ENCODE results near the gene CADM2.

The CADM2 gene

DNA sequence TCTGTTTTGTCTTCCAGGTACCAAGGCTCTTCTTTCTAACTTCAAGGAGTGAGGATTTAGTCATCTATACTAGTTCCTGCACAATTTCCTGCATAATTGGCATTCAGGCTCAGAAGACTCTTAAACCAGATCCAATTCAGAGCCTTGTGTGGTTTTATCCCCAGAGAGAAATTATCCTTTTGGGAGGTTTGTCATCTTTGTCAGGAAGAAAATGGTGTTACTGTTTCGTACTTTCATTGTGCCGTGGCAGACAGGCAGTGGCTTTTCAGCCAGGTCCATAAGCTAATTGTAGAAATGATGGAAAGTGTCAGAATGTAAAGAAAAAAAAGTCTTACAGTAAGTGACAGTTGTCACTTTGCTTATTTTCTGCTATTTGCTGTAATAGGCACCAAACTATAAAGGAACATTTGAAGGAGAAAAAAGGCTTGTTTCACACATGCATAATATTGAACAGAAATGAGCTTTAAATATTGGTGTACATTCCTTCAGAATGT, 82.8 kb downstream of the CADM2 start:
- no peak overlapping the region for H3K4me2 ChIP-seq
- H3K27me3 ChIP-seq: no peaks in the 10 kb centered on the region
- no peak for TF ChIP-seq Cebpa-rat (IDR thresholded peaks at IDR 0.05)
- H3K27ac ChIP-seq: no peak overlapping the region
- H3K4me1 ChIP-seq: no peaks in the 10 kb centered on the region
- H4K20me1 ChIP-seq: no peaks in the 10 kb centered on the region
- no peaks in the 10 kb centered on the region for H3K36me3 ChIP-seq
- no peak overlapping the region for H3K9ac ChIP-seq
- H3K9me3 ChIP-seq (replicated peaks in 1 of 11): no peaks in the 10 kb centered on the region
- no peak overlapping the region for H3K4me3 ChIP-seq

DNA sequence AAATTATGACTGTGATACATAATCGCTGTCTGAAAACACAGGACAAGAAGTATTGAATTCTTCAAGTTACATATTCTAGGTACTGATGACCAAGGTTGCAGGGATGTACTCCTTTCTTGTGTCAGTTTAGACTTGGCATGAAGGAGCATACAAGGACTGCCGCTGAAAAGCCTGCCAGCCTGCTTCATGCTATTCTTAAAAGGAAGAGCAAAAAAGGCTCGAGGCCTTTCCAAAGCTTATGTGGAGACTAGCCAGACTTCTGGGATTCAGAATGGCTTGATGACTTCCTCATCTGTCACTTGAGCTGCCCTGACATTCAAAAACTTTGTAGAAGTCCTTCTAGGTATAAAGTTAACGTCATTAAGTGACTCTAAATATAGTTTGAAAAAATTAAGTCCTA, 92.0 kb downstream of the CADM2 start:
- Histone ChIP-seq H3K9ac (no peak overlapping the region), H3K36me3 (no peaks in the 10 kb centered on the region), H3K9me3 (replicated peaks in 1 of 11) (no peaks in the 10 kb centered on the region), H3K4me3 (no peak overlapping the region), H3K4me2 (no peak overlapping the region), H4K20me1 (no peaks in the 10 kb centered on the region), H3K27me3 (no peaks in the 10 kb centered on the region), H3K27ac (no peak overlapping the region), H3K4me1 (no peaks in the 10 kb centered on the region)
- TF ChIP-seq Cebpa-rat (IDR thresholded peaks at IDR 0.05): no peak

DNA sequence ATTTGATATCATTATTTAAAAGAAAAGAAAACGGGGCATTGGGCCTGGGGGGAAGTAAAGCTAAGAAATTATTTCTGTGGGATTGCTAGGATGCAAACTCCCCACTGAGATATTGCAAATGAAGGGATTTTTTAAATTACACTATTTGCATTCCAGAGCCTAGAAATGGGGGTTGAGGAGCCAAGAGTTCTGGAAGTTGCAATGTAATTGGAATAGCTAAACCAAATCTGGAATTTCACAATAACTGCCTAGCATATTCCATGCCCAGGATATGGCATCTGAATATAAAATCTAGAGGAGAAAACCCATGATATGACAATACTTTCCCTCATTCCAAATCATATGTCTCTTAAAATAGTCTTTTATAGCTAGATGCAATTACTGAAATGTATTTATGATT, 93.0 kb downstream of the CADM2 start:
- Histone ChIP-seq H3K9me3 (replicated peaks in 1 of 11) (no peaks in the 10 kb centered on the region), H3K4me2 (no peak overlapping the region), H4K20me1 (no peaks in the 10 kb centered on the region), H3K27me3 (no peaks in the 10 kb centered on the region), H3K27ac (no peak overlapping the region), H3K4me3 (no peak overlapping the region), H3K9ac (no peak overlapping the region), H3K36me3 (no peaks in the 10 kb centered on the region), H3K4me1 (no peaks in the 10 kb centered on the region)
- TF ChIP-seq Cebpa-rat (IDR thresholded peaks at IDR 0.05): no peak

DNA sequence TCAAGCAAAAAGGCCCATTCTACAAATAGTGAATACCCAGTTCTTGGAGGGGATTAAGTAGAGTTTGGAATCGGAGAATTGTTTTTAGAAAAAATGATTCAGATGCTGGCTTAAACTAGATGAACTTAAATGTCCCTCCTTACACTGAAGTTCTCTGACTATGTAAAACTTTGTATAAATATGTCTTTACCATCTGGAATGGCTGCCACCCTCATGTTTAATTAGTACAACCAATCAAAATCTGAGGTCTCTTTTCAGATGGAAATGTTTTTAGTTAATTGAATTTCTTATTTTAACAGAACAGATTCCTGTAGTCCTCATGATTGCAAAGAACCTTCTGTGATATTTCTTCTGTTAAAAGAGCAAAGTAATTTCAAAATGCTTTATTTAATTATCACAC, 94.8 kb downstream of the CADM2 start:
- Histone ChIP-seq H3K4me2 (no peak overlapping the region), H3K27me3 (no peaks in the 10 kb centered on the region), H3K9me3 (replicated peaks in 1 of 11) (no peaks in the 10 kb centered on the region), H3K4me1 (no peaks in the 10 kb centered on the region), H3K4me3 (no peak overlapping the region), H4K20me1 (no peaks in the 10 kb centered on the region; a peak in 1 of 22 replicates), H3K9ac (no peak overlapping the region), H3K36me3 (no peaks in the 10 kb centered on the region), H3K27ac (no peak overlapping the region)
- TF ChIP-seq Cebpa-rat (IDR thresholded peaks at IDR 0.05): no peak

DNA sequence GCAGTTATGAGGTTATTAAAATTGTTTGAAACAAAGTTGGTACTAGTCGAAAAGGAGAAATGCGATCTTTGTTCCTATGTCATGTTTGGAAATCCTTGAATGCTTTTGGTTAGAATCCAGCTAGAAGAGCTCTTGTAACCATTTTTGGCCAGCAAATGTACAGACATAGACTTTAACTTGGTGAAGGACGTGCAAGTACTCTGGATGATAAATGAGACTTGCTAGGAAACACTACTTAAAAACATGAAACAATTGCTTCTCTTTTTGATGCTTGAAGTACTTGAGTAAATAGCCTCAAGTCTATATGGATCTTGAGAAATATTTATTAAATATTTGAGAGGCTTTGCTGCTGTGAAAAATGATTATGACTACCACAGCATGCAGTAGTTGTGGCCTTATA, 95.8 kb downstream of the CADM2 start:
- H3K4me1 ChIP-seq: no peaks in the 10 kb centered on the region

DNA sequence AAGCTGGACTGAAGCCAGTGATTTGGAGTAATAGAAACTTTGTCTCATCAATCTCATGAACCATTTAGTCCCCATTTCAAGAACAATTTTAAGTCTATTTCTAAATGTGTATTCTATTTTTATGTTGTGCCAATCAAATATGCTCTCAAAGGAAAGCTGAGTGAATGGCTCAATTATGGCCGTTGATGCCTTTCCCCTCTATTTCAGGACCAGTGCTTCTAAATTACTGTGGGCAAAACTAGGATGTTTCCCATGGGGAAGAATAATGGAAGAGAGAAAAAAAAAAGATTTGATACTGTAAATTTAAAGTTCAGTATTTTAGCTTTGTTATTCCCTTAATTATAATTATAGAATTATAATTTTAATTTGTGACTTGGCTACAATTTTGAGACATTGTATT, 110.1 kb downstream of the CADM2 start:
- Histone ChIP-seq H3K4me1 (peaks cover 0 to 12% (median 8%) of the 10 kb centered on the region in 10 experiments; a peak in 13 of 20 replicates), H3K27me3 (no peaks in the 10 kb centered on the region), H3K27ac (no peak overlapping the region), H3K4me3 (no peak overlapping the region), H3K9ac (no peak overlapping the region), H3K36me3 (no peaks in the 10 kb centered on the region), H3K4me2 (no peak overlapping the region), H4K20me1 (no peaks in the 10 kb centered on the region), H3K9me3 (replicated peaks in 1 of 11) (no peaks in the 10 kb centered on the region)
- no peak for TF ChIP-seq Cebpa-rat (IDR thresholded peaks at IDR 0.05)

More for the DNA sequence above, 95.8 kb downstream of the CADM2 start:
- Histone ChIP-seq H3K27me3 (no peaks in the 10 kb centered on the region), H3K9ac (no peak overlapping the region), H3K36me3 (no peaks in the 10 kb centered on the region), H3K4me2 (no peak overlapping the region), H3K9me3 (replicated peaks in 1 of 11) (no peaks in the 10 kb centered on the region), H3K27ac (no peak overlapping the region), H4K20me1 (no peaks in the 10 kb centered on the region; a peak in 1 of 22 replicates), H3K4me3 (no peak overlapping the region)
- no peak for TF ChIP-seq Cebpa-rat (IDR thresholded peaks at IDR 0.05)

DNA sequence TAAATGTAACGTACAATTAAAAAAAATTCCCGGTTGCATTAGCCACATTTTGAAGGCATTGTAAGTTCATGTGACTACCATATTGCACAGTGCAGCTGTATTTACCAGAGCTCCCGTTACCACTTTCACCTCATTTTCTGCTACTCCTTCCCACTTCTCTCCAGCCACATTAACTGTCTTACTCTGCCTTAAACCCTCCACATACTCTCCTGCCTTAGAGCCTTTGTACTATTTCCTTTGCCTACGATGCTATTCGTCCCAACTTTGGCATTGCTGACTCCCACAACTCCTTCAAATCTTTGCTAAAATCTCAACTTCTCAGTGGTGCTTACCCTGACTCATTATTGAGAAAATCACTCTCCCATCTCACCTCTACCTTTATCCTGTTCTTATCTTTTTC, 115.2 kb downstream of the CADM2 start:
- no peak for TF ChIP-seq Cebpa-rat (IDR thresholded peaks at IDR 0.05)

DNA sequence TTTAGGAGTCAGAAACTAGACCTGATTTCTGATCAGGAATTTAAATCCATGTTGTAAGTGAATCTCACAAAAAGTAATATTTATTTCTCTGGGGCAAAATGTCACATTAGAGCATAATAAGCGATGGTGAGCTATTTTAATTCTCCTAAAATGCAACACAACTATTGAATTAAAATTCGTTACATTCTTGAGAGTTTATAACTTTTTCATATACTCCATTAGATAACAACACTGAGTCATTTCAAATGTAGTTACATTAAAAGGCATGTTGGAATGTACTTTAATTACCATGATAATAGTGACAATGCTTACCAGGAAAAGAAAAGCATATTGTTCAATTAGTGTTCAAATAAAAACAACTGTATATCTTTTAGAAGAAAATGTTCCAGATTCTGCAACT, 116.9 kb downstream of the CADM2 start:
- TF ChIP-seq Cebpa-rat (IDR thresholded peaks at IDR 0.05): no peak

More for the DNA sequence above, 115.2 kb downstream of the CADM2 start:
- H3K9ac ChIP-seq: no peak overlapping the region
- H3K27me3 ChIP-seq: no peaks in the 10 kb centered on the region
- H3K4me1 ChIP-seq: peaks cover 0 to 3% (median 0%) of the 10 kb centered on the region in 10 experiments; a peak in 1 of 20 replicates
- H4K20me1 ChIP-seq: no peaks in the 10 kb centered on the region
- no peak overlapping the region for H3K4me3 ChIP-seq
- no peaks in the 10 kb centered on the region for H3K9me3 ChIP-seq (replicated peaks in 1 of 11)
- H3K36me3 ChIP-seq: no peaks in the 10 kb centered on the region
- H3K4me2 ChIP-seq: no peak overlapping the region
- no peak overlapping the region for H3K27ac ChIP-seq

DNA sequence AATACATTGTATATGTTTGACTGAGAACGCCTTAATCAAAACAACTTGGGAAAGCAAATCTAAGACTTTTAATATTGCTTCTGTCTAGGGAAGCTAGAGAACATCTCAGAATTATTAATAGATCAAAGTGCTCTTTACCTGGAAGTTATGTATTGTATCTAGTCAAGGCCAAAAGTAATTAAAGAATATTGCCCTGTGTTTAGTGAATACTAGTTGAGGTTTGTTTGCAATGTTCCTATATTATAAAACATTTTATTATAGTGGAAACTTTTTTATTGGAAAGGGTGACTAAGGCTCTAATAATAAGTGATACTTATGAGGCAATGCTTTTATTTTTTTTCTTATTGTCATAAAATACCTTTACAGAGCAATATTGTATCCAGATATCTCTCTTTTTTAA, 118.2 kb downstream of the CADM2 start:
- no peaks in the 10 kb centered on the region for H3K36me3 ChIP-seq
- TF ChIP-seq Cebpa-rat (IDR thresholded peaks at IDR 0.05): no peak
- H3K9me3 ChIP-seq (replicated peaks in 1 of 11): no peaks in the 10 kb centered on the region
- H3K27me3 ChIP-seq: no peaks in the 10 kb centered on the region
- H3K4me2 ChIP-seq: no peak overlapping the region
- H3K9ac ChIP-seq: no peak overlapping the region
- H3K4me3 ChIP-seq: no peak overlapping the region
- H4K20me1 ChIP-seq: no peaks in the 10 kb centered on the region
- H3K4me1 ChIP-seq: no peaks in the 10 kb centered on the region
- H3K27ac ChIP-seq: no peak overlapping the region

More for the DNA sequence above, 116.9 kb downstream of the CADM2 start:
- peaks cover 0 to under 1% (median 0%) of the 10 kb centered on the region in 10 experiments; a peak in 1 of 20 replicates for H3K4me1 ChIP-seq
- H4K20me1 ChIP-seq: no peaks in the 10 kb centered on the region
- H3K9me3 ChIP-seq (replicated peaks in 1 of 11): no peaks in the 10 kb centered on the region
- no peaks in the 10 kb centered on the region for H3K36me3 ChIP-seq
- H3K4me3 ChIP-seq: no peak overlapping the region
- H3K27ac ChIP-seq: no peak overlapping the region
- no peak overlapping the region for H3K9ac ChIP-seq
- H3K4me2 ChIP-seq: no peak overlapping the region
- no peaks in the 10 kb centered on the region for H3K27me3 ChIP-seq

DNA sequence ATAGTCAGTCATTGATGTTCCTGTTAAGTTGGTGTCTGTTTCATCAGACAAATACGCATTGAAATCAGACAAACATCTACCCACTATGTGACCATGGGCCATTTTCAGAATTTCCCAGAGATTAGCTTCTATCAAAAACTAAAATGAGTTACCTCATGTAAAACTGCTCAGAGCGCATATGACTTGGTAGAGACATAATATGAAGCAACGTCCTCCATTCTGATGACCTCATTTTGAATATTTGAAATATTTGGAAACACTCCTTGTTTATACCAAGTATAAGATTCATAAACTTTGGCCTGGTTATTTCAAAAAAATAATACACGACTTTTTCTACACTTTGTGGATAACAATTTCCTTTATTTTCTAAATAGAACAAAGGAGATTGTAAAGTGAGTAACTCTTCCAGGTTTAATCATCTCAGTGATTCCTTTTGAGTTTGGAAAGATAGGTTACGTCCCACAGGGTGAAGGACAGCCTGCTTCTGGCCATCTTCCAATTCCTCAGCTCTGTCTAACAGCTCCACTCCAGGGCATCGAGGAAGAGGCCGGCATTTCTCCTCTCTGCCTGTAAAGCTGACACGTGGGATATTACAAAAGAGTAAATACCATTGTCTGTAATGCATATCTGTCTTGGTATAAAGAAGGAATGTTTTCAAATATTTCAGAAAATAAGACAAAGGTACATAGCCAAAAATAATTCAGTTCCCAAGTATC, 122.6 kb downstream of the CADM2 start:
- no peak for TF ChIP-seq Cebpa-rat (IDR thresholded peaks at IDR 0.05)
- Histone ChIP-seq H3K9ac (no peak overlapping the region), H3K4me3 (no peak overlapping the region), H3K9me3 (replicated peaks in 1 of 11) (no peaks in the 10 kb centered on the region), H3K27me3 (no peaks in the 10 kb centered on the region), H3K27ac (no peak overlapping the region), H3K4me2 (no peak overlapping the region), H3K4me1 (no peaks in the 10 kb centered on the region), H4K20me1 (no peaks in the 10 kb centered on the region), H3K36me3 (no peaks in the 10 kb centered on the region)

Data from BLaER1 treated with 17β-estradiol and CSF1 and Interleukin-3, amounts not matched to agents 10 nM and 100 nM (cell line).